Suprapubic skin (tissue), 4 donors: Measurements from ENCODE around the gene PACSIN2.
A peak's percentile ranks its signal among the peaks of the same experiment; 100 is the strongest.

Experiments used
- CTCF ChIP-seq, 2 donors: fragments of 200-600 bp in 1 of 2; fragments of 450-650 bp in 1 of 2; sonication (generic) in 1 of 2; IDR thresholded peaks; one replicate each; pipeline ENCODE4 v1.5.1; 2016 to 2019; ENCODE audit warnings: antibody characterized with exemption in 2 of 2, mild to moderate bottlenecking in 1 of 2, moderate library complexity in 1 of 2
- POLR2A ChIP-seq, 2 donors: fragments of 450-650 bp; IDR thresholded peaks; one replicate each; pipeline ENCODE4 v1.6.1; 2017; ENCODE audit warnings: antibody characterized with exemption in 2 of 2, mild to moderate bottlenecking in 2 of 2, moderate library complexity in 2 of 2
- POLR2AphosphoS5 ChIP-seq, 3 donors: sonication (generic); formaldehyde crosslinking; IDR thresholded peaks; one replicate each; pipeline ENCODE4 v1.6.1; 2017; ENCODE audit warnings: antibody characterized with exemption in 3 of 3

- TF ChIP-seq POLR2A (IDR thresholded peaks at IDR 0.05) (no peak), CTCF (IDR thresholded peaks at IDR 0.05) (no peak), POLR2AphosphoS5 (IDR thresholded peaks at IDR 0.05) (peak in 1 of 3 donors; percentile 7)
Observed at GRCh38 chr22:42934338-42934737, 80.6 kb downstream of the PACSIN2 start.
